SU-DHL-6 (cell line): ENCODE data around the gene TIMM44.

Experiments
- H2AFZ ChIP-seq: fragments of 200-600 bp; sonication (generic); 2 replicates; pipeline ENCODE4 v1.6.1; 2014; ENCODE audit warnings: low read depth, mild to moderate bottlenecking, moderate library complexity, mixed read lengths, antibody characterized with exemption, low read length; ENCODE audit not compliant: severe bottlenecking
- H3F3A ChIP-seq: fragments of 200-600 bp; shearing (Covaris generic); 2 replicates; pipeline ENCODE4 v1.6.0; 2016; ENCODE audit warnings: antibody characterized with exemption, mild to moderate bottlenecking; ENCODE audit not compliant: insufficient read depth
- H3K27ac ChIP-seq: fragments of 200-600 bp; sonication (generic); 2 replicates; pipeline ENCODE4 v1.5.1; 2016; ENCODE audit warnings: low read depth, mild to moderate bottlenecking, low read length, moderate library complexity, mixed read lengths
- H3K27me3 ChIP-seq: fragments of 200-600 bp; sonication (generic), shearing (Covaris generic); 2 replicates; pipeline ENCODE4 v1.6.0; 2014; ENCODE audit warnings: mild to moderate bottlenecking, low read length
- H3K36me3 ChIP-seq: fragments of 200-600 bp; sonication (generic); 2 replicates; pipeline ENCODE4 v1.6.1; 2014; ENCODE audit warnings: mild to moderate bottlenecking, low read length, mixed read lengths
- H3K4me2 ChIP-seq: fragments of 300-600, 200-600 bp; shearing (Covaris generic), sonication (generic); 2 replicates; pipeline ENCODE4 v1.6.0; 2014; ENCODE audit warnings: low read length, low read depth, mild to moderate bottlenecking; ENCODE audit not compliant: poor library complexity, severe bottlenecking
- H3K4me3 ChIP-seq: fragments of 200-600 bp; sonication (generic); 2 replicates; pipeline ENCODE4 v1.5.1; 2014; ENCODE audit warnings: antibody characterized with exemption, low read length, mild to moderate bottlenecking, mixed read lengths; ENCODE audit not compliant: insufficient read depth, poor library complexity, severe bottlenecking
- H3K79me2 ChIP-seq: fragments of 200-600 bp; sonication (generic); 2 replicates; pipeline ENCODE4 v1.6.1; 2014; ENCODE audit warnings: mild to moderate bottlenecking, low read length, moderate library complexity; ENCODE audit not compliant: insufficient read depth
- H3K9ac ChIP-seq: fragments of 200-600 bp; sonication (generic); 2 replicates; pipeline ENCODE4 v1.7.0; 2014; ENCODE audit warnings: mild to moderate bottlenecking, low read length
- H3K9me2 ChIP-seq: fragments of 200-600 bp; sonication (generic); replicated peaks from 2 replicates; pipeline ENCODE4 v1.6.1; 2014; ENCODE audit warnings: low read length; ENCODE audit not compliant: insufficient read depth
- H3K9me3 ChIP-seq: fragments of 200-600 bp; sonication (generic); 2 replicates; pipeline ENCODE4 v1.6.1; 2014; ENCODE audit warnings: low read length, mixed read lengths; ENCODE audit not compliant: insufficient read depth
- H4K20me1 ChIP-seq: fragments of 200-600 bp; sonication (generic); 2 replicates; pipeline ENCODE4 v1.6.1; 2014; ENCODE audit warnings: low read depth, mild to moderate bottlenecking, antibody characterized with exemption, low read length, moderate library complexity, mixed read lengths
- CTCF ChIP-seq: fragments of 200-600 bp; sonication (generic); IDR thresholded peaks from one replicate; pipeline ENCODE4 v1.5.1; 2017; ENCODE audit warnings: antibody characterized with exemption, mild to moderate bottlenecking, low read length, moderate library complexity; ENCODE audit not compliant: insufficient read depth, poor library complexity, severe bottlenecking
- EZH2phosphoT487 ChIP-seq: fragments of 200-600 bp; sonication (generic), shearing (Covaris generic); conservative IDR thresholded peaks from 2 replicates; pipeline ENCODE4 v1.6.1; 2018; ENCODE audit warnings: mild to moderate bottlenecking, antibody characterized with exemption, low read length, moderate library complexity, mixed read lengths

TIMM44 gene

GRCh38 chr19:7941895-7942596, 1.4 kb downstream of the TIMM44 start:
- Histone ChIP-seq H3F3A (0 out of 2 replicates have a peak, but pooled peaks cover 3% of the 10 kb centered on the region), H3K27ac (no peak overlapping the region), H3K9ac (peak overlapping the region; percentile 81), H3K36me3 (no peaks in the 10 kb centered on the region), H3K9me3 (no peaks in the 10 kb centered on the region), H3K4me2 (peak overlapping the region; percentile 69), H3K9me2 (no peaks in the 10 kb centered on the region), H2AFZ (no peak overlapping the region), H3K27me3 (no peaks in the 10 kb centered on the region), H3K4me3 (peak overlapping the region; percentile 92), H3K79me2 (peaks cover 40% of the 10 kb centered on the region), H4K20me1 (no peaks in the 10 kb centered on the region)
- no peak for TF ChIP-seq CTCF

GRCh38 chr19:7940841-7941240, 2.6 kb downstream of the TIMM44 start:
- Histone ChIP-seq H3K36me3 (no peaks in the 10 kb centered on the region), H3K9me3 (no peaks in the 10 kb centered on the region), H4K20me1 (no peaks in the 10 kb centered on the region), H3F3A (0 out of 2 replicates have a peak, but pooled peaks cover 3% of the 10 kb centered on the region), H3K4me3 (no peak overlapping the region), H3K9me2 (no peaks in the 10 kb centered on the region), H3K27me3 (no peaks in the 10 kb centered on the region), H3K79me2 (peaks cover 40% of the 10 kb centered on the region), H3K27ac (no peak overlapping the region), H3K9ac (no peak overlapping the region), H3K4me2 (no peak overlapping the region), H2AFZ (no peak overlapping the region)
- TF ChIP-seq EZH2phosphoT487, result no peak
- TF ChIP-seq CTCF, result no peak

GRCh38 chr19:7934766-7935165, 8.7 kb downstream of the TIMM44 start:
- Histone ChIP-seq H4K20me1 (no peaks in the 10 kb centered on the region), H3K4me2 (no peak overlapping the region), H2AFZ (no peak overlapping the region), H3K27me3 (no peaks in the 10 kb centered on the region), H3K9me2 (no peaks in the 10 kb centered on the region), H3K4me3 (no peak overlapping the region), H3K9me3 (no peaks in the 10 kb centered on the region), H3F3A (no peaks in the 10 kb centered on the region), H3K36me3 (no peaks in the 10 kb centered on the region), H3K27ac (no peak overlapping the region), H3K79me2 (0 out of 2 replicates have a peak, but pooled peaks cover 4% of the 10 kb centered on the region), H3K9ac (no peak overlapping the region)
- TF ChIP-seq CTCF (no peak), EZH2phosphoT487 (no peak)
